A673 (cell line): ENCODE data around the gene VPS41.

Source experiments
- EZH2 ChIP-seq: fragments of 200-600 bp; sonication (generic); IDR thresholded peaks from 2 replicates; pipeline ENCODE4 v1.6.1; 2017; ENCODE audit warnings: borderline replicate concordance, low read depth, mild to moderate bottlenecking, mixed read lengths, antibody characterized with exemption, low read length; ENCODE audit not compliant: poor library complexity, severe bottlenecking
- TF ChIP-seq, protein P1 (sequence below): fragments of 300-800, 200-600 bp; sonication (generic); conservative IDR thresholded peaks from 2 replicates; pipeline ENCODE4 v1.5.1; 2017; ENCODE audit warnings: low read depth, mild to moderate bottlenecking, antibody characterized with exemption, low read length, moderate library complexity, mixed read lengths

DNA sequence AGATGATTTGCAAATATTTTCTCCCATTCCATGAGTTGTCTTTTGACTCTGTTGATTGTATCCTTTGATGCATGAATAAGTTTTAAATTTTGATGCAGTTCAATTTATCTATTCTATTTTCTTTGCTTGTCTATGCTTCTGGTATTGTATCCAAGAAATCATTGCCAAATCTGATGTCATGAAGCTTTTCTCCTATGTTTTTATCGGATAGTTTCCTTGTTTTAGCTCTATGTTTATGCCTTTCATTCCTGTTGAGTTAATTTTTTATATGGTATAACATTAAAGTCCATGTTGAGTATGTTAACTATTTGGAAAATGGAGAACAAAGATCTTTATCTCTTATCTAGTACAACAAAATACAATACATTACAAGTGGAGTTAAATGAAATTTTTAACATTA lies 27.6 kb upstream of the VPS41 start:
- TF ChIP-seq, protein P1, sequence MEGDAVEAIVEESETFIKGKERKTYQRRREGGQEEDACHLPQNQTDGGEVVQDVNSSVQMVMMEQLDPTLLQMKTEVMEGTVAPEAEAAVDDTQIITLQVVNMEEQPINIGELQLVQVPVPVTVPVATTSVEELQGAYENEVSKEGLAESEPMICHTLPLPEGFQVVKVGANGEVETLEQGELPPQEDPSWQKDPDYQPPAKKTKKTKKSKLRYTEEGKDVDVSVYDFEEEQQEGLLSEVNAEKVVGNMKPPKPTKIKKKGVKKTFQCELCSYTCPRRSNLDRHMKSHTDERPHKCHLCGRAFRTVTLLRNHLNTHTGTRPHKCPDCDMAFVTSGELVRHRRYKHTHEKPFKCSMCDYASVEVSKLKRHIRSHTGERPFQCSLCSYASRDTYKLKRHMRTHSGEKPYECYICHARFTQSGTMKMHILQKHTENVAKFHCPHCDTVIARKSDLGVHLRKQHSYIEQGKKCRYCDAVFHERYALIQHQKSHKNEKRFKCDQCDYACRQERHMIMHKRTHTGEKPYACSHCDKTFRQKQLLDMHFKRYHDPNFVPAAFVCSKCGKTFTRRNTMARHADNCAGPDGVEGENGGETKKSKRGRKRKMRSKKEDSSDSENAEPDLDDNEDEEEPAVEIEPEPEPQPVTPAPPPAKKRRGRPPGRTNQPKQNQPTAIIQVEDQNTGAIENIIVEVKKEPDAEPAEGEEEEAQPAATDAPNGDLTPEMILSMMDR: no peak
- TF ChIP-seq EZH2: no peak
